B cell (primary cell): ENCODE measurements around the gene TMEM132E.

Experiments used
- EZH2 ChIP-seq: IDR thresholded peaks from 2 replicates; pipeline ENCODE4 v1.6.1; 2012; ENCODE audit warnings: borderline replicate concordance, low read depth, mild to moderate bottlenecking, moderate library complexity, low read length; ENCODE audit not compliant: insufficient read depth, poor library complexity, severe bottlenecking
- TF ChIP-seq, protein P1 (sequence below): fragments of 200-600 bp; IDR thresholded peaks from one replicate; pipeline ENCODE4 v1.8.0; 2022; ENCODE audit warnings: antibody characterized with exemption, mild to moderate bottlenecking

DNA sequence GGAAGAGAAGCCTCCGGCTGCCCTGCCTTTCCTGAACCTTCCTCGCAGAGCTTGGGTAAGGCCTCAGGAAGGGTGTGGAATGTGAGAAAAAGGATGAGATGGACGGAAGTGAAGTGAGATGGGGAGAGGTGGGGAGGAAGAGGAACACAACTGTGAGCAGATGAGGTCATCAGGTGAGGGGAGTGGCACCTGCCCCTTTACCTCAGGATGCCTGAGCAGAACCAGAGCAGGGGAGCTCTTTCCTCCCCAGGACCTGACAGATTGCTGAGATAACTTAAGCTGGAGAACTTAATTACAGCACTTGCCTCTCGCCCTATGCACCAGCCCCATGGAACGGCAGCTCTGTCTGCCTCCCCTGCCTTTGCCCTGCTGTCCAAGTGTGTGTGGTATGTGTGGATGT, 29.8 kb downstream of the TMEM132E start:
- TF ChIP-seq, protein P1, sequence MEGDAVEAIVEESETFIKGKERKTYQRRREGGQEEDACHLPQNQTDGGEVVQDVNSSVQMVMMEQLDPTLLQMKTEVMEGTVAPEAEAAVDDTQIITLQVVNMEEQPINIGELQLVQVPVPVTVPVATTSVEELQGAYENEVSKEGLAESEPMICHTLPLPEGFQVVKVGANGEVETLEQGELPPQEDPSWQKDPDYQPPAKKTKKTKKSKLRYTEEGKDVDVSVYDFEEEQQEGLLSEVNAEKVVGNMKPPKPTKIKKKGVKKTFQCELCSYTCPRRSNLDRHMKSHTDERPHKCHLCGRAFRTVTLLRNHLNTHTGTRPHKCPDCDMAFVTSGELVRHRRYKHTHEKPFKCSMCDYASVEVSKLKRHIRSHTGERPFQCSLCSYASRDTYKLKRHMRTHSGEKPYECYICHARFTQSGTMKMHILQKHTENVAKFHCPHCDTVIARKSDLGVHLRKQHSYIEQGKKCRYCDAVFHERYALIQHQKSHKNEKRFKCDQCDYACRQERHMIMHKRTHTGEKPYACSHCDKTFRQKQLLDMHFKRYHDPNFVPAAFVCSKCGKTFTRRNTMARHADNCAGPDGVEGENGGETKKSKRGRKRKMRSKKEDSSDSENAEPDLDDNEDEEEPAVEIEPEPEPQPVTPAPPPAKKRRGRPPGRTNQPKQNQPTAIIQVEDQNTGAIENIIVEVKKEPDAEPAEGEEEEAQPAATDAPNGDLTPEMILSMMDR = no peak
- no peak for TF ChIP-seq EZH2
